B cell (primary cell): Measurements from ENCODE around the gene HIVEP1.

ENCODE experiments used
- EZH2 ChIP-seq: IDR thresholded peaks from 2 replicates; pipeline ENCODE4 v1.6.1; 2012; ENCODE audit warnings: borderline replicate concordance, low read depth, mild to moderate bottlenecking, moderate library complexity, low read length; ENCODE audit not compliant: insufficient read depth, poor library complexity, severe bottlenecking
- TF ChIP-seq, protein P1 (sequence below): fragments of 200-600 bp; IDR thresholded peaks from one replicate; pipeline ENCODE4 v1.8.0; 2022; ENCODE audit warnings: antibody characterized with exemption, mild to moderate bottlenecking

DNA sequence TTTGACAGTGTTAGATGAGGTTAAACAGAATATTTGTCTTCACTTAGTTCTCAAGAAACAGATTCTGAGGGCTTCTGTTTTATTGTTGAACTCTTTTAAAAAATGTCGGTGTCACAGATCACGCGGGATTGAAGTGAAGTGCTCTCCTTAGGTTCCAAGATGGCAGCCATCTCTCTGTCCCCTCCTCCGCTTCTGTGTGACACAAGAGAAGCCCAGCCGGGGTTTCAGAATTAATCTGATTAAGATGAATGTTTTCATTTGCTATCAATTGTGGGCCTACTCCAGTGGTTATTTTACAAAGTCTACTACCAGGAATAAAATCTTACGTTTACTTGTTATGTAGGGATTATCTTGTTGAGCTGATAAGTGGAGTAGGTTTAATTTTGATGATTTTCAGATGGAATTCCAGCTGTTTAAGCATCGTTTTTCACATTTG lies 10.9 kb downstream of the HIVEP1 start:
- no peak for TF ChIP-seq EZH2
- TF ChIP-seq, protein P1, sequence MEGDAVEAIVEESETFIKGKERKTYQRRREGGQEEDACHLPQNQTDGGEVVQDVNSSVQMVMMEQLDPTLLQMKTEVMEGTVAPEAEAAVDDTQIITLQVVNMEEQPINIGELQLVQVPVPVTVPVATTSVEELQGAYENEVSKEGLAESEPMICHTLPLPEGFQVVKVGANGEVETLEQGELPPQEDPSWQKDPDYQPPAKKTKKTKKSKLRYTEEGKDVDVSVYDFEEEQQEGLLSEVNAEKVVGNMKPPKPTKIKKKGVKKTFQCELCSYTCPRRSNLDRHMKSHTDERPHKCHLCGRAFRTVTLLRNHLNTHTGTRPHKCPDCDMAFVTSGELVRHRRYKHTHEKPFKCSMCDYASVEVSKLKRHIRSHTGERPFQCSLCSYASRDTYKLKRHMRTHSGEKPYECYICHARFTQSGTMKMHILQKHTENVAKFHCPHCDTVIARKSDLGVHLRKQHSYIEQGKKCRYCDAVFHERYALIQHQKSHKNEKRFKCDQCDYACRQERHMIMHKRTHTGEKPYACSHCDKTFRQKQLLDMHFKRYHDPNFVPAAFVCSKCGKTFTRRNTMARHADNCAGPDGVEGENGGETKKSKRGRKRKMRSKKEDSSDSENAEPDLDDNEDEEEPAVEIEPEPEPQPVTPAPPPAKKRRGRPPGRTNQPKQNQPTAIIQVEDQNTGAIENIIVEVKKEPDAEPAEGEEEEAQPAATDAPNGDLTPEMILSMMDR, result no peak
